GM23338 (cell line): ENCODE data around the gene DNAAF3. TPM values are rescaled to one million over a fixed set of nuclear protein-coding genes. Genes with fewer than 3 reads are reported as not detected.

Experiments
- ATAC-seq: fragments of 200-7000 bp; cut with Tn5 transposase; 3 replicates; pipeline ENCODE4 v1.9.1; 2020
- DNase-seq: peaks from one replicate; pipeline ENCODE4 v3.0.0-alpha.2; 2015; ENCODE audit warnings: low spot score
- H2AFZ ChIP-seq: fragments of 200-600 bp; sonication (generic); 2 replicates; pipeline ENCODE4 v1.8.0; 2016; ENCODE audit warnings: antibody characterized with exemption, mild to moderate bottlenecking, moderate library complexity
- H3F3A ChIP-seq: fragments of 200-600 bp; sonication (generic); replicated peaks from 2 replicates; pipeline ENCODE4 v1.8.0; 2017; ENCODE audit warnings: antibody characterized with exemption, mixed run types, low read depth
- H3K27ac ChIP-seq: fragments of 200-600 bp; sonication (generic); 2 replicates; pipeline ENCODE4 v1.6.1; 2016; ENCODE audit warnings: low read depth
- H3K27me3 ChIP-seq: fragments of 200-600 bp; sonication (generic); 2 replicates; pipeline ENCODE4 v1.8.0; 2016; ENCODE audit warnings: mild to moderate bottlenecking, mixed run types, moderate library complexity; ENCODE audit not compliant: insufficient read depth
- H3K36me3 ChIP-seq: fragments of 200-600 bp; sonication (generic); 2 replicates; pipeline ENCODE4 v1.8.0; 2016; ENCODE audit warnings: mild to moderate bottlenecking; ENCODE audit not compliant: insufficient read depth
- H3K4me1 ChIP-seq: fragments of 200-600 bp; sonication (generic); 2 replicates; pipeline ENCODE4 v1.8.0; 2016; ENCODE audit warnings: mild to moderate bottlenecking, moderate library complexity; ENCODE audit not compliant: insufficient read depth
- H3K4me2 ChIP-seq: fragments of 200-600 bp; sonication (generic); 2 replicates; pipeline ENCODE4 v1.7.1; 2017; ENCODE audit warnings: mixed run types
- H3K4me3 ChIP-seq: fragments of 200-600 bp; sonication (generic); 2 replicates; pipeline ENCODE4 v1.6.1; 2016; ENCODE audit warnings: mixed run types
- H3K79me2 ChIP-seq: fragments of 200-600 bp; sonication (generic); replicated peaks from 2 replicates; pipeline ENCODE4 v1.8.0; 2017; ENCODE audit warnings: mild to moderate bottlenecking; ENCODE audit not compliant: insufficient read depth
- H3K9me2 ChIP-seq: fragments of 200-600 bp; sonication (generic); 2 replicates; pipeline ENCODE4 v1.8.0; 2017; ENCODE audit not compliant: insufficient read depth
- H4K20me1 ChIP-seq: fragments of 200-600 bp; sonication (generic); replicated peaks from 2 replicates; pipeline ENCODE4 v1.8.0; 2017; ENCODE audit warnings: mild to moderate bottlenecking; ENCODE audit not compliant: insufficient read depth
- H3K27ac Mint-ChIP-seq: 2 replicates; pipeline ENCODE4 v1.8.0; 2020; ENCODE audit warnings: inconsistent platforms, mild to moderate bottlenecking, moderate library complexity, mixed read lengths
- H3K27me3 Mint-ChIP-seq: 3 replicates; pipeline ENCODE4 v1.8.0; 2022; ENCODE audit warnings: low read depth, mild to moderate bottlenecking, moderate library complexity, mixed read lengths, inconsistent platforms; ENCODE audit not compliant: insufficient read depth, poor library complexity
- H3K36me3 Mint-ChIP-seq: 3 replicates; pipeline ENCODE4 v1.8.0; 2021; ENCODE audit warnings: low read depth, mild to moderate bottlenecking, inconsistent platforms, moderate library complexity, mixed read lengths
- H3K4me1 Mint-ChIP-seq: 3 replicates; pipeline ENCODE4 v1.8.0; 2020; ENCODE audit warnings: mild to moderate bottlenecking, inconsistent platforms, mixed read lengths
- H3K4me3 Mint-ChIP-seq: 3 replicates; pipeline ENCODE4 v1.8.0; 2021; ENCODE audit warnings: moderate library complexity, mild to moderate bottlenecking, inconsistent platforms, mixed read lengths
- H3K9me3 Mint-ChIP-seq: 3 replicates; pipeline ENCODE4 v1.8.0; 2020; ENCODE audit warnings: moderate library complexity, mild to moderate bottlenecking, inconsistent platforms, mixed read lengths
- CREB1 ChIP-seq: fragments of 250-450 bp; sonication (Bioruptor Pico); IDR thresholded peaks from 2 replicates; pipeline ENCODE4 v1.5.0; 2020; ENCODE audit warnings: low read depth, mild to moderate bottlenecking, moderate library complexity
- CTCF ChIP-seq, 2 experiments: fragments of 200-600 bp in 1 of 2; sonication (generic) in 1 of 2; conservative IDR thresholded peaks; 2 replicates each; pipeline versions ENCODE4 v1.5.1 to v1.6.1; 2016 to 2017; ENCODE audit warnings: antibody characterized with exemption in 2 of 2, low read depth in 2 of 2, mild to moderate bottlenecking in 2 of 2, moderate library complexity in 1 of 2
- ETS1 ChIP-seq: IDR thresholded peaks from 2 replicates; pipeline ENCODE4 v1.6.1; 2016; ENCODE audit warnings: antibody characterized with exemption
- EZH2 ChIP-seq: fragments of 200-600 bp; sonication (generic); IDR thresholded peaks from one replicate; pipeline ENCODE4 v1.8.0; 2017; ENCODE audit warnings: antibody characterized with exemption, mild to moderate bottlenecking, low read depth; ENCODE audit not compliant: unreplicated experiment
- EZH2phosphoT487 ChIP-seq: fragments of 200-600 bp; sonication (generic); IDR thresholded peaks from one replicate; pipeline ENCODE4 v1.8.1; 2018; ENCODE audit warnings: antibody characterized with exemption; ENCODE audit not compliant: unreplicated experiment
- JUNB ChIP-seq: IDR thresholded peaks from one replicate; pipeline ENCODE4 v1.6.1; 2016; ENCODE audit warnings: antibody characterized with exemption; ENCODE audit not compliant: unreplicated experiment
- NANOG ChIP-seq: IDR thresholded peaks from 2 replicates; pipeline ENCODE4 v1.6.1; 2016; ENCODE audit warnings: antibody characterized with exemption, borderline replicate concordance
- POLR2AphosphoS5 ChIP-seq: IDR thresholded peaks from 2 replicates; pipeline ENCODE4 v1.6.1; 2016; ENCODE audit warnings: antibody characterized with exemption, low read depth
- REST ChIP-seq: IDR thresholded peaks from one replicate; pipeline ENCODE4 v1.6.1; 2018; ENCODE audit warnings: antibody characterized with exemption; ENCODE audit not compliant: unreplicated experiment
- STAT1 ChIP-seq: IDR thresholded peaks from one replicate; pipeline ENCODE4 v1.6.1; 2016; ENCODE audit warnings: antibody characterized with exemption; ENCODE audit not compliant: unreplicated experiment
- ZNF331 ChIP-seq: fragments of 250-450 bp; sonication (Bioruptor Pico); IDR thresholded peaks from 2 replicates; pipeline ENCODE4 v1.5.0; 2020; ENCODE audit warnings: low read depth, mild to moderate bottlenecking, moderate library complexity
- ZNF462 ChIP-seq: fragments of 250-450 bp; sonication (Bioruptor Pico); IDR thresholded peaks from 2 replicates; pipeline ENCODE4 v1.5.0; 2020; ENCODE audit warnings: mild to moderate bottlenecking, moderate library complexity
- polyA plus RNA-seq: library from polyadenylated mRNA; unstranded; fragments of >200 nt; fragmentation: Nextera tagmentation; extraction: Ambion mirVana; gene quantifications from 2 replicates; pipeline ENCODE4 v1.2.1, GENCODE V29; 2016
- total RNA-seq: library from RNA; depleted of rRNA; stranded (reverse); fragments of >200 nt; shearing (Covaris generic); gene quantifications from 2 replicates; pipeline ENCODE4 v1.2.3, GENCODE V29; 2014

The DNAAF3 gene
- total and polyA plus RNA-seq, 2 experiments from 2014 or later, result 8.5 to 9.0 TPM

GRCh38 chr19:55149078-55150003 is 17.1 kb downstream of the DNAAF3 start, which contains the start of gene TNNT1:
Gene TNNT1, minus strand, starts transcription at chr19:55149206. Its CDS starts 2,049 bp downstream, at chr19:55147157.
- peak within 1 kb of the TSS; percentile 18; the same call in 1 of the 2 replicates for H2AFZ ChIP-seq

More at GRCh38 chr19:55149078-55150003, 17.1 kb downstream of the DNAAF3 start, which contains the start of gene TNNT1:
- Histone ChIP-seq H3K4me2 (peak within 1 kb of the TSS; percentile 84), H3F3A (peaks cover 14% of the 10 kb centered on the region; the same call in 1 of the 2 replicates), H3K27me3 (peaks cover 9% of the 10 kb centered on the region; the same call in 1 of the 2 replicates), H3K4me3 (peak within 1 kb of the TSS; percentile 56), H4K20me1 (no peaks in the 10 kb centered on the region; the same call in 1 of the 2 replicates), H3K27ac (0 out of 2 replicates have a peak within 1 kb of the TSS, but pooled peaks have one; percentile 32), H3K9me2 (no peaks in the 10 kb centered on the region), H3K79me2 (no peaks in the 10 kb centered on the region), H3K36me3 (no peaks in the 10 kb centered on the region; the same call in 1 of the 2 replicates), H3K4me1 (peaks cover 25% of the 10 kb centered on the region)
- 0 out of 2 replicates have a peak within 1 kb of the TSS, but pooled peaks have one; percentile 4 for H3K27ac Mint-ChIP-seq
- H3K4me3 Mint-ChIP-seq, result peak within 1 kb of the TSS; percentile 65
- H3K27me3 Mint-ChIP-seq, result peaks cover 19% of the 10 kb centered on the region
- peaks cover 36% of the 10 kb centered on the region for H3K4me1 Mint-ChIP-seq
- peaks cover 5% of the 10 kb centered on the region for H3K9me3 Mint-ChIP-seq
- TF ChIP-seq ZNF462 (no peak), ETS1 (no peak), JUNB (no peak), CREB1 (CRISPR knock-in tag) (no peak), STAT1 (no peak), EZH2 (no peak), CTCF (conservative IDR thresholded peaks at IDR 0.05; ENCODE audit: low read depth in 2 of 2) (no peak), ZNF331 (CRISPR knock-in tag) (no peak), REST (no peak), NANOG (no peak), EZH2phosphoT487 (no peak), POLR2AphosphoS5 (no peak)
- DNase-seq, result peak; percentile 83
- peaks cover 35% of the 10 kb centered on the region for H3K36me3 Mint-ChIP-seq
- peak; percentile 37 for ATAC-seq
